HEK293T (cell line): Measurements from ENCODE around the gene CORO2B.
"Not testable (repeated sequence)": the region's sequence is repeated elsewhere in the genome, so short reads cannot be mapped to it uniquely, and the experiment has no call there.

Experiments
- CTCF ChIA-PET: fragments of 350-600 bp; formaldehyde crosslinking; extraction: SDS; loops from one replicate; lab custom pipeline; 2021; ENCODE audit warnings: antibody characterized with exemption, inconsistent platforms; lab: Yijun Ruan, JAX
- POLR2A ChIA-PET: fragments of 350-600 bp; formaldehyde crosslinking; extraction: SDS; loops from one replicate; lab custom pipeline; 2020; ENCODE audit warnings: antibody characterized with exemption, inconsistent platforms; lab: Yijun Ruan, JAX
- DNase-seq: peaks from one replicate; pipeline ENCODE4 v3.0.0; 2012; ENCODE audit warnings: mixed read lengths; ENCODE audit errors: extremely low spot score
- ARNT ChIP-seq: fragments of 450-650 bp; IDR thresholded peaks from 2 replicates; pipeline ENCODE4 v1.6.1; 2017; ENCODE audit warnings: mild to moderate bottlenecking
- BHLHE40 ChIP-seq: fragments of 450-650 bp; IDR thresholded peaks from 2 replicates; pipeline ENCODE4 v1.6.1; 2016; ENCODE audit warnings: mild to moderate bottlenecking, moderate library complexity, borderline replicate concordance
- CTBP1 ChIP-seq: fragments of 450-650 bp; IDR thresholded peaks from 2 replicates; pipeline ENCODE4 v1.6.1; 2016; ENCODE audit warnings: borderline replicate concordance
- ELF4 ChIP-seq: fragments of 450-650 bp; IDR thresholded peaks from 2 replicates; pipeline ENCODE4 v1.6.1; 2017; ENCODE audit warnings: antibody characterized with exemption
- FOXA1 ChIP-seq: fragments of 450-650 bp; IDR thresholded peaks from 2 replicates; pipeline ENCODE4 v1.6.1; 2016; ENCODE audit warnings: mild to moderate bottlenecking
- FOXK2 ChIP-seq: fragments of 450-650 bp; IDR thresholded peaks from 2 replicates; pipeline ENCODE4 v1.6.1; 2016; ENCODE audit warnings: mild to moderate bottlenecking
- FOXM1 ChIP-seq: fragments of 450-650 bp; IDR thresholded peaks from 2 replicates; pipeline ENCODE4 v1.6.1; 2017; ENCODE audit warnings: mild to moderate bottlenecking, borderline replicate concordance
- HDGF ChIP-seq: fragments of 450-650 bp; IDR thresholded peaks from 2 replicates; pipeline ENCODE4 v1.6.1; 2017; ENCODE audit warnings: antibody characterized with exemption, borderline replicate concordance
- L3MBTL2 ChIP-seq: fragments of 450-650 bp; conservative IDR thresholded peaks from 2 replicates; pipeline ENCODE4 v1.6.1; 2016; ENCODE audit warnings: mild to moderate bottlenecking
- LEF1 ChIP-seq: fragments of 450-650 bp; IDR thresholded peaks from 2 replicates; pipeline ENCODE4 v1.6.1; 2017; ENCODE audit warnings: mild to moderate bottlenecking, borderline replicate concordance
- NFRKB ChIP-seq: fragments of 450-650 bp; IDR thresholded peaks from 2 replicates; pipeline ENCODE4 v1.6.1; 2016; ENCODE audit warnings: mild to moderate bottlenecking, moderate library complexity
- SP1 ChIP-seq: fragments of 450-650 bp; IDR thresholded peaks from 2 replicates; pipeline ENCODE4 v1.6.1; 2017
- SUZ12 ChIP-seq: fragments of 450-650 bp; IDR thresholded peaks from 2 replicates; pipeline ENCODE4 v1.6.1; 2016; ENCODE audit warnings: mild to moderate bottlenecking
- TARDBP ChIP-seq: fragments of 450-650 bp; IDR thresholded peaks from 2 replicates; pipeline ENCODE4 v1.6.1; 2016
- ZNF384 ChIP-seq: fragments of 450-650 bp; IDR thresholded peaks from 2 replicates; pipeline ENCODE4 v1.6.1; 2016
- TF ChIP-seq, protein P1 (sequence below): fragments of 450-650 bp; IDR thresholded peaks from 2 replicates; pipeline ENCODE4 v1.6.1; 2016

The CORO2B gene

DNA sequence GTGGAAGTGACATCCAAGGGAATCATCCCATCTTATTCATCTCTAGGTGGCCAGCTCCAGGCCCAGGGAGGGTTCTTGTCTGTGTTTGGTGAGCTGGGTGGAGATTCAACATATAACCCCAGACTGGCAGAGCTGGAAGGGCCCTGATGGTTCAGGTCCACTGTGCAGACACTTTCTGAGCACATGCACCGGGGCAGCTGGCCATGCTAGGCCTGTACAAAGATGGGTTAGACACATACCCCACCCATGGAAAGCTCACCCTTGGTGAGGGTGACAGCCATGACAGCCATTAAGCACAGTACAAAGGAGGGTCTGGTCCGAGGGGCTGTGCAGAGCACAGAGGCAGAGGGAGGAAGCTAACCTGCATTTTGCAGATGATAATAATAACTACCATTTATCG is 100.4 kb downstream of the CORO2B start:
- POLR2A ChIA-PET, result interaction anchor here (1.2 kb wide), 1 partner anchor 21 kb away, joined by 3 read pairs; no protein-coding TSS in a partner anchor
- TF ChIP-seq FOXA1, result no peak
- no peak for TF ChIP-seq TARDBP
- TF ChIP-seq HDGF, result no peak
- no peak for TF ChIP-seq ZNF384
- TF ChIP-seq, protein P1, sequence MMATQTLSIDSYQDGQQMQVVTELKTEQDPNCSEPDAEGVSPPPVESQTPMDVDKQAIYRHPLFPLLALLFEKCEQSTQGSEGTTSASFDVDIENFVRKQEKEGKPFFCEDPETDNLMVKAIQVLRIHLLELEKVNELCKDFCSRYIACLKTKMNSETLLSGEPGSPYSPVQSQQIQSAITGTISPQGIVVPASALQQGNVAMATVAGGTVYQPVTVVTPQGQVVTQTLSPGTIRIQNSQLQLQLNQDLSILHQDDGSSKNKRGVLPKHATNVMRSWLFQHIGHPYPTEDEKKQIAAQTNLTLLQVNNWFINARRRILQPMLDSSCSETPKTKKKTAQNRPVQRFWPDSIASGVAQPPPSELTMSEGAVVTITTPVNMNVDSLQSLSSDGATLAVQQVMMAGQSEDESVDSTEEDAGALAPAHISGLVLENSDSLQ, result no peak
- TF ChIP-seq NFRKB, result no peak
- no peak for TF ChIP-seq ELF4
- no peak for TF ChIP-seq CTBP1
- no peak for TF ChIP-seq LEF1
- TF ChIP-seq FOXM1, result no peak
- no peak for TF ChIP-seq BHLHE40
- no peak for DNase-seq
- CTCF ChIA-PET, result interaction anchor here (0.7 to 1.3 kb wide), 2 partner anchors 129 to 246 kb away, joined by 3 to 4 read pairs; no protein-coding TSS in a partner anchor

DNA sequence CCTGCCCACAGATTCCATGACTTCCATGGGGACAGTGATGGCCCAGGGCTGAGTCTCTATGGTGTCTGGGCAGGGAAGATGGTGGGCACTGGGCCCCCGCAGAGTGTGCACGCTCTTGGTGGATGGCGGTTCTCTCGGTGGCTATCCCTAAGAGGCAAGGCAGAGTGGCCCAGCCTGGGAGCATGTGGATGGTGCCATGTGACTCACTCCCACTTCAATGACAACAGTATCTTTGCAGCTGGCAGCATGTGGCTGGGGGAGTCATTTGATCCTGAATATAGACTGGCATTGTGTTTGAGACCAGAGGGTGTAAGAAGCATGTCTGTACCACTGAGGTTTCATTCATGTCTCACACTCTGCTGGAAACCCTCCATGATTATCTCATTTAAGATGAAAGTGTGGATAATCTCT is 101.2 kb downstream of the CORO2B start:
- ChIA-PET POLR2A (no interaction called here), CTCF (interaction anchor here (0.6 to 1.3 kb wide), 3 partner anchors 130 to 374 kb away, joined by 3 to 4 read pairs (median 3); no protein-coding TSS in a partner anchor)
- no peak for DNase-seq
- no peak for TF ChIP-seq TARDBP
- TF ChIP-seq HDGF, result no peak
- no peak for TF ChIP-seq BHLHE40
- no peak for TF ChIP-seq FOXM1
- TF ChIP-seq L3MBTL2, result no peak
- no peak for TF ChIP-seq NFRKB
- TF ChIP-seq FOXA1, result no peak
- TF ChIP-seq FOXK2, result no peak
- TF ChIP-seq LEF1, result no peak
- TF ChIP-seq ARNT, result no peak
- no peak for TF ChIP-seq ZNF384
- no peak for TF ChIP-seq ELF4
- TF ChIP-seq, protein P1, result no peak
- no peak for TF ChIP-seq SUZ12
- TF ChIP-seq CTBP1, result no peak
- no peak for TF ChIP-seq SP1

DNA sequence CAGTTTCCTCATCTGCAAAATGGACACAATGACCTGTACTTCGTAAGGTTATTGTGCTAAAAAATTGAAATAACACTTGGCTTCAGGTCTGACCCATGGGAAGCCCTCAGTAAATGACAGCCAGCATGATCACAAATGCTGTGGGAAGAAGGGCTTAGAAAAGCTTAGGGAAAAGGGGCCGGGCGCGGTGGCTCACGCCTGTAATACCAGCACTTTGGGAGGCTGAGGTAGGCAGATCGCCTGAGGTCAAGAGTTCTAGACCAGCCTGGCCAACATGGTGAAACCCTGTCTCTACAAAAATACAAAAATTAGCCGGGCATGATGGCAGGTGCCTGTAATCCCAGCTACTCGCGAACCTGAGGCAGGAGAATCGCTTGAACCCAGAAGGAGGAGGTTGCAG is 102.0 kb downstream of the CORO2B start:
- POLR2A ChIA-PET, DNase-seq: not testable (repeated sequence)
- CTCF ChIA-PET, result interaction anchor here (0.5 to 0.6 kb wide), 2 partner anchors 20 to 374 kb away, joined by 3 read pairs; no protein-coding TSS in a partner anchor

DNA sequence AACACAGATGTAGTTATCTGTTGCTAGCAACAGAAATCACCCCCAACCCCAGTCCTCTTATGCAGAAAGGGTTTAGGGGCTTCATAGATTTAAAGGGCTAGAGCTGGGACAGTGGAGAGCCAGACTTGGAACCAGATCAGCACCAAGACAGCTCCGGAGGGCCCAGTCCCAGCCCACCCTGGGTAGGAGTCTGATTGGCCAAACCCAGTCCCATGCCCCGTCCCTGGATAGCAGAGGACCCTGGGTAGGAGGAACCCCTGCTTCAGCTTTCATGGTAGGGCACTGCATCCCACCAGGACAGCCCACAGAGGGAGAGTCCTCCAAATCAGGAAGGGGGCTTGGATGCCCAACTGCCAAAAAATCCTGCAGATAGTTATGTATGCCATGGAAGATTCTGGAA is 103.0 kb downstream of the CORO2B start:
- no peak for DNase-seq
- CTCF ChIA-PET, result no interaction called here
- TF ChIP-seq NFRKB (no peak), BHLHE40 (no peak), ZNF384 (no peak), ELF4 (no peak), SP1 (no peak), SUZ12 (no peak), TARDBP (no peak), ARNT (no peak), HDGF (no peak), FOXK2 (no peak), FOXM1 (no peak)
- TF ChIP-seq, protein P1, result no peak
- POLR2A ChIA-PET, result no interaction called here

DNA sequence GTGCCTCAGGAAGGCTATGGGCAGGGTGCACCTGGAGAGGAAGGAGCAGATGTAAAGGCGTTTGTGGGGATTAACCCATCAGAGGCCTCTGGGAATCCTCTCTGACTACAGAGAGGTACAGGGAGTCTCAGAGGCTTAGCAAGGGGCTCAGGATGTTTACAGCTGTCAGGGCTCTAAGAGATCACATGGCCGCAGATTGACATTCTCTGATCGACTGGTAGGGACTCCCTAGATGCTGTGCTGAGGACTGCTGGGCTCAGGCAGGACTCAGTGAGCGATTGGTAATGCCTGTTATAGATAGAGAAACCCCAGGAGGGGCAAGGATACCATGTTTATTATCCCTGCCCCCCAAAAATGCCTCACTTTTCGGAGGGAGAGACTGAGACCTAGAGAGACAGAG is 103.5 kb downstream of the CORO2B start:
- CTCF ChIA-PET, result interaction anchor here (1.0 kb wide), 1 partner anchor 128 kb away, joined by 4 read pairs; no protein-coding TSS in a partner anchor
- POLR2A ChIA-PET, result no interaction called here
- no peak for DNase-seq
- no peak for TF ChIP-seq CTBP1
- no peak for TF ChIP-seq ARNT

DNA sequence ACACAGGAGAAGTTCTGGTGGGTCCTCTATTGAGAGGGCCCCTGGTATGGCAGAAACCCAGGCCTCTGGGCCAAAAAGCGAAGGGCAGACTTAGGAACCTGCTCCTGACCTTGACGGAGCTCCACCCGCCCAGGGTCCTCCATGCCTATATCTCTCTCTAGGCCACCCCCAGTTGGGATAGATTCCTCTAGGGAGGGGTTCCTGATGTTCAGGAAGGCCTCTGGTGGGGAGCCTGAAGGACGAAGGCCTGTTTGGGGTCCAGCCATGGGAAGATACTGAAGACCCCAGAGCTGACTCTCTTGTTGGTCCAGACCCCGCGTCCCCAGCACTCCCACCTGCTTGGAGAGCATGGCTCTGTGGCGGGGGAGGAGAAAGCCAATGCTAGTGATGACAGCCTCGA is 104.2 kb downstream of the CORO2B start:
- CTCF ChIA-PET, result interaction anchor here (1.0 to 1.7 kb wide), 2 partner anchors 9 to 129 kb away, joined by 4 read pairs; no protein-coding TSS in a partner anchor
- POLR2A ChIA-PET, result no interaction called here
- DNase-seq, result no peak
- TF ChIP-seq CTBP1 (no peak), ZNF384 (no peak), BHLHE40 (no peak), LEF1 (no peak), FOXA1 (no peak), TARDBP (no peak), HDGF (no peak)

DNA sequence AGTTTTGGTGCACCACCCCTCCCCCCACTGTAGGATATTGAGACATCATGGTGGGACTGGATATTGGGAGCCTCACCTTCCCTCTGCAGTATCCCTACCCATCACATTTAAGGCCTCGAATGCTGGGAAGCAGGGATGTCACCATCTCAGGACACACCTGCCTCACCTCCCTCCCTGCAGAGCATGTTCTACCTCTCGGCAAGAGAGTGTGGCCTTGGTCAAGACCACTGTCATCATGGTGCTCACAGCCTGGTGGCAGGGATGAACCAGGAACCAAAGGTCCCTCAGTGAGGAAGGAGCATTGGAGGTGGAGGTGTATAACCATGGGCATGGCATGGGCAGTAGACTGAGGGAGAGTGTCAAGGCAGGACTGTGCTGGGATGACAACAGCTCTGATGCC is 104.8 kb downstream of the CORO2B start:
- POLR2A ChIA-PET, result no interaction called here
- CTCF ChIA-PET, result interaction anchor here (1.0 to 1.7 kb wide), 2 partner anchors 10 to 129 kb away, joined by 4 read pairs; no protein-coding TSS in a partner anchor
- no peak for TF ChIP-seq ARNT
- TF ChIP-seq NFRKB, result no peak
- no peak for TF ChIP-seq BHLHE40
- TF ChIP-seq FOXK2, result no peak
- no peak for TF ChIP-seq SUZ12
- TF ChIP-seq, protein P1, result no peak
- no peak for TF ChIP-seq SP1
- TF ChIP-seq CTBP1, result no peak
- no peak for TF ChIP-seq L3MBTL2
- no peak for TF ChIP-seq FOXA1
- TF ChIP-seq ELF4, result no peak
- no peak for TF ChIP-seq HDGF
- TF ChIP-seq ZNF384, result no peak
- no peak for TF ChIP-seq FOXM1
- no peak for DNase-seq
